Psoas muscle (tissue), 8 donors: ENCODE measurements around the gene CDC14A. TPM values are rescaled to one million over a fixed set of nuclear protein-coding genes. Genes with fewer than 3 reads are reported as not detected.

ENCODE experiments used
- ATAC-seq, 4 donors: fragments of 200-7000 bp; cut with Tn5 transposase; one replicate each; pipeline ENCODE4 v1.9.1; 2020; ENCODE audit warnings: moderate library complexity in 3 of 4, mild to moderate bottlenecking in 2 of 4
- DNase-seq, 2 donors: peaks; one replicate each; pipeline ENCODE4 v3.0.0-alpha.2; 2020
- H3K27ac ChIP-seq: fragments of 200-600 bp; one replicate; pipeline ENCODE4 v1.8.0; 2022
- H3K27me3 ChIP-seq, 3 donors: fragments of 200-600 bp in 1 of 3; one replicate each; pipeline versions ENCODE4 v1.6.1 to v1.8.0; 2013 to 2022; ENCODE audit warnings: low read length in 2 of 3, mild to moderate bottlenecking in 2 of 3, moderate library complexity in 1 of 3; ENCODE audit not compliant: insufficient read depth in 3 of 3
- H3K36me3 ChIP-seq, 2 donors: fragments of 200-600 bp in 1 of 2; one replicate each; pipeline versions ENCODE4 v1.6.1 to v1.8.0; 2013 to 2022; ENCODE audit warnings: low read depth in 1 of 2, mild to moderate bottlenecking in 1 of 2, moderate library complexity in 1 of 2; ENCODE audit not compliant: insufficient read depth in 1 of 2
- H3K4me1 ChIP-seq: fragments of 200-600 bp; one replicate; pipeline ENCODE4 v1.8.0; 2022
- H3K4me3 ChIP-seq: fragments of 200-600 bp; one replicate; pipeline ENCODE4 v1.8.0; 2022; ENCODE audit warnings: mild to moderate bottlenecking
- H3K9me3 ChIP-seq: fragments of 200-600 bp; one replicate; pipeline ENCODE4 v1.8.0; 2022
- WGBS, 3 donors: extraction: QIAGEN DNeasy Blood & Tissue Kit; methylation state at CpG; one replicate each; pipeline versions ENCODE4 v1.1.6 to v1.1.7; 2013; 5-methylcytosine and 5-hydroxymethylcytosine counted together
- intact Hi-C, 2 donors: fragments of 100-400 bp; cut with DNase I; formaldehyde crosslinking; loops; one replicate each; pipeline versions ENCODE4 v1.11.0 to v1.14.2; 2022
- polyA plus RNA-seq, 3 donors: library from polyadenylated mRNA; stranded (reverse); fragments of 200-250 nt; gene quantifications; one replicate each; pipeline ENCODE4 v1.2.3, GENCODE V29; 2013
- total RNA-seq, 4 donors: library from RNA; stranded (reverse); fragmentation: NEBNext Ultra II Directional in 2 of 4; extraction: Animal tissue kit (Norgen Biotek cat#: 25700) in 2 of 4; gene quantifications; one replicate each; pipeline versions ENCODE4 v1.2.1 to v1.2.4, GENCODE V29; 2021 to 2023
- TF ChIP-seq, protein P1 (sequence below): fragments of 200-600 bp; IDR thresholded peaks from one replicate; pipeline ENCODE4 v1.8.0; 2022; ENCODE audit warnings: antibody characterized with exemption
- donor health status: healthy with polysubstance abuse.
- donor health status: DM: no; HTN: no; CAD: no; lungs with moderate emphysema.
- donor health status: Bipolar disorder and iron deficiency.
- donor health status: healthy.
- donor health status: DM: yes; HTN: yes; CAD: no.
- donor health status: DM: no; HTN: no; CAD: no.
- donor health status: DM: no; HTN: no; CAD: no.
- donor health status: DM: yes; HTN: yes; CAD: no.

CDC14A gene
- total and polyA plus RNA-seq, 7 donors = 0.44 to 5.5 (median 2.3) TPM

DNA sequence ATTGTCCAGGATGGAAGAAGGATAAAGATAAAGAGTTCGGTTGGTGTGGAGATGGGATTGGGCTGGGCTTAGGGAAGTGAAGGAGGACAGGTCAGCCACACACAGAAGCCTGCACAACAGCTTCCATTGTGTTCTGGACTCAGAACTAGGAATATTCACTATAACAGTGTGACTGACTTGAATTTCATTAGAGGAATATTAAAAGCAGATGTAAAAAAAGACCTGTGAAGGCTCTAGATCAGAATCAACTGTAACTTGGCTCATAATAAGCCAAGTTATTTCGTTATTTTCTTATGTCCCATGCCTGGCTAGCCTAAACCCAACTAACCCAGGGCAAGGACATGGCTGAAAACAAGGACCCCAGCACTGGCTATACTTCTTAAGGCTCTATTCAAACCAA, 129.0 kb downstream of the CDC14A start:
- Histone ChIP-seq H3K4me1 (no peaks in the 10 kb centered on the region), H3K36me3 (peaks cover 0 to 10% of the 10 kb centered on the region in 2 donors), H3K27ac (no peak overlapping the region), H3K4me3 (no peak overlapping the region), H3K27me3 (no peaks in the 10 kb centered on the region), H3K9me3 (no peaks in the 10 kb centered on the region)
- DNase-seq (no peak), ATAC-seq (no peak)
- TF ChIP-seq, protein P1, sequence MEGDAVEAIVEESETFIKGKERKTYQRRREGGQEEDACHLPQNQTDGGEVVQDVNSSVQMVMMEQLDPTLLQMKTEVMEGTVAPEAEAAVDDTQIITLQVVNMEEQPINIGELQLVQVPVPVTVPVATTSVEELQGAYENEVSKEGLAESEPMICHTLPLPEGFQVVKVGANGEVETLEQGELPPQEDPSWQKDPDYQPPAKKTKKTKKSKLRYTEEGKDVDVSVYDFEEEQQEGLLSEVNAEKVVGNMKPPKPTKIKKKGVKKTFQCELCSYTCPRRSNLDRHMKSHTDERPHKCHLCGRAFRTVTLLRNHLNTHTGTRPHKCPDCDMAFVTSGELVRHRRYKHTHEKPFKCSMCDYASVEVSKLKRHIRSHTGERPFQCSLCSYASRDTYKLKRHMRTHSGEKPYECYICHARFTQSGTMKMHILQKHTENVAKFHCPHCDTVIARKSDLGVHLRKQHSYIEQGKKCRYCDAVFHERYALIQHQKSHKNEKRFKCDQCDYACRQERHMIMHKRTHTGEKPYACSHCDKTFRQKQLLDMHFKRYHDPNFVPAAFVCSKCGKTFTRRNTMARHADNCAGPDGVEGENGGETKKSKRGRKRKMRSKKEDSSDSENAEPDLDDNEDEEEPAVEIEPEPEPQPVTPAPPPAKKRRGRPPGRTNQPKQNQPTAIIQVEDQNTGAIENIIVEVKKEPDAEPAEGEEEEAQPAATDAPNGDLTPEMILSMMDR = no peak
- intact Hi-C loops = no loop called here
- 85 to 93% (median 87%) methylated on average over 2 of the region's 2 CpGs for WGBS, 3 donors

DNA sequence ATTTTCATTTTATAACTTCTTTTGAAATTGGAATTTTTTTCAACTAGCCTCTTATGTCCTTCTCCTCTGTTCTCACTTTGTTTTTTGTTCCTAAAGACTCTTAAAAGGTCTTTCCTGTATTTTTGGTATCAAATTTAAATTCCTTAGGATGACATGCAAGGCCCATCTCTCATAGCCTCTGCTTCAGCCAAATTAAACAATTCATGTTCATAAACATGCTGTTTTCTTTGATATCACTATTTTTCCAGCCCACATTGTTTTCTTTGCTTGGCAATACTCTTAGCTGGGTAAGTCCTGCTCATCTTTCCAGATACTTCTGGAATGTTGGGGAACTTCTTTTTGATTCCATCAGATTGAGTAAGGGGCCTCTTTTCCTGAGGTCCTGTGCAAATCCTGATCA, 129.9 kb downstream of the CDC14A start:
- Histone ChIP-seq H3K4me3 (no peak overlapping the region), H3K9me3 (no peaks in the 10 kb centered on the region), H3K36me3 (peaks cover 0 to 10% of the 10 kb centered on the region in 2 donors), H3K27ac (no peak overlapping the region), H3K27me3 (no peaks in the 10 kb centered on the region), H3K4me1 (no peaks in the 10 kb centered on the region)
- no peak for ATAC-seq
- TF ChIP-seq, protein P1 = no peak
- intact Hi-C loops = no loop called here
- DNase-seq = no peak

DNA sequence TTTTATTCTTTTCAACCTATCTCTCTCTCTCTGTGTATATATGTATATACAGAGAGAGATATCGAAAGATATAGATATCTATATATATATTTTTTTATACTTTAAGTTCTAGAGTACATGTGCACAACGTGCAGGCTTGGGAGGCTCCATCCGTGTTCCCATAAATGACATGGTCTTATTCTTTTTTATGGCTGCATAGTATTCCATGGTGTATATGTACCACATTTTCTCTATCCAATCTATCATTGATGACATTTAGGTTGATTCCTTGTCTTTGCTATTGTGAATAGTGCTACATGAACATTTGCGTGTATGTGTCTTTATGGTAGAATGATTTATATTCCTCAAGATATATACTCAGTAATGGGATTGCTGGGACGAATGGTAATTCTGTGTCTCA, 130.4 kb downstream of the CDC14A start:
- Histone ChIP-seq H3K27me3 (no peaks in the 10 kb centered on the region), H3K27ac (no peak overlapping the region), H3K9me3 (no peaks in the 10 kb centered on the region), H3K36me3 (peaks cover 0 to 10% of the 10 kb centered on the region in 2 donors), H3K4me3 (no peak overlapping the region), H3K4me1 (no peaks in the 10 kb centered on the region)
- WGBS, 3 donors = 95 to 99% (median 98%) methylated on average over 5 of the region's 5 CpGs
- intact Hi-C loops = no loop called here
- DNase-seq = no peak
- no peak for ATAC-seq
- TF ChIP-seq, protein P1 = no peak

DNA sequence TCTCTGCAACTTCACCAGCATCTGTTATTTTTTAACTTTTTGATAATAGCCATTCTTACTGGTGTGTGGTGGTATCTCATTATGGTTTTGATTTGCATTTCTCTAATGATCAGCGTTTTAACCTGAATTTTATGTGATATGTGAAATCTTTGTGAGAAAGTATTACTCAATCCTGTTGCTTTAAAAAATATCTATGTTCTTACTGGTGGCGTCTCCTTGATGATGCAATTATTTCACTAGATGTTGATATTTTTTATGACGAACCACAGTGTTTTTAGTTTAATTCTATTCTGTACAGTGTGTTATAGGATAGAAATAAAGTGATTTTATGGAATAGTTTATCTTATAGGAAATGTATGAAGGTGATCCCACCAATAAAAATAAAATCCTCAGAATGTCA, 130.9 kb downstream of the CDC14A start:
- intact Hi-C loops = no loop called here
- TF ChIP-seq, protein P1 = no peak
- DNase-seq (no peak), ATAC-seq (no peak)
- Histone ChIP-seq H3K27ac (no peak overlapping the region), H3K36me3 (peaks cover 0 to 10% of the 10 kb centered on the region in 2 donors), H3K4me3 (no peak overlapping the region), H3K4me1 (no peaks in the 10 kb centered on the region), H3K27me3 (no peaks in the 10 kb centered on the region), H3K9me3 (no peaks in the 10 kb centered on the region)
- WGBS, 3 donors = 89 to 94% (median 91%) methylated on average over 3 of the region's 3 CpGs

DNA sequence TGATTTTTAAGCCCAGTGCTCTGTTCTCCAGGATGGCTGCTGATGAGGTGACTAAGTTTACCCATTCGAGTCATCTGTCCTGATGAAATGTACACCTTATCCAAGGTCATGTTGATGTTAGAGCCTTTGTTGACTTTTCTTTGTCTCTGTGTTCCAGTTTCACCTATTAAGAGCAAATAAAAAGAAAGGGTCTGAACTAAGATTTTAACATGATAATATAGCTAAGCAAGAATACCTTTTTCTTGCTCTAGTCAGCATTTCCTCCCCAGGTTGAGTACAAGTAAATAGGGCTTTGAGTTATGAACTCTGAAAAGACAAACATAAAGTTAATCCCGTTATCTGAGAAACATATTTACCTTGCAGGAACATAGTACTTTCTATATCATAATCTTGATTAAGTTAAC, 133.6 kb downstream of the CDC14A start:
- H3K27ac ChIP-seq = no peak overlapping the region
- no peaks in the 10 kb centered on the region for H3K27me3 ChIP-seq
- peaks cover 0 to 10% of the 10 kb centered on the region in 2 donors for H3K36me3 ChIP-seq
- WGBS, 3 donors = 93 to 97% (median 93%) methylated on average over 2 of the region's 2 CpGs
- no peaks in the 10 kb centered on the region for H3K9me3 ChIP-seq
- intact Hi-C loops = no loop called here
- no peak overlapping the region for H3K4me3 ChIP-seq
- no peaks in the 10 kb centered on the region for H3K4me1 ChIP-seq
- DNase-seq (no peak), ATAC-seq (no peak)
- TF ChIP-seq, protein P1 = no peak
